MM.1S (cell line): ENCODE results near the gene AGAP3.

Source experiments
- EZH2 ChIP-seq: fragments of 300-600 bp; sonication (generic); optimal IDR thresholded peaks from 2 replicates; pipeline ENCODE3; 2017; ENCODE audit warnings: low read depth, mild to moderate bottlenecking, antibody characterized with exemption, low read length, mixed read lengths
- EZH2phosphoT487 ChIP-seq: fragments of 300-600 bp; sonication (generic); IDR thresholded peaks from 2 replicates; pipeline ENCODE4 v1.6.1; 2018; ENCODE audit warnings: antibody characterized with exemption, low read length
- TF ChIP-seq, protein P1 (sequence below): fragments of 300-600 bp; sonication (generic); IDR thresholded peaks from 2 replicates; pipeline ENCODE4 v1.5.1; 2016; ENCODE audit warnings: antibody characterized with exemption, low read length, mixed read lengths

- TF ChIP-seq EZH2 (no peak), EZH2phosphoT487 (no peak)
- TF ChIP-seq, protein P1, sequence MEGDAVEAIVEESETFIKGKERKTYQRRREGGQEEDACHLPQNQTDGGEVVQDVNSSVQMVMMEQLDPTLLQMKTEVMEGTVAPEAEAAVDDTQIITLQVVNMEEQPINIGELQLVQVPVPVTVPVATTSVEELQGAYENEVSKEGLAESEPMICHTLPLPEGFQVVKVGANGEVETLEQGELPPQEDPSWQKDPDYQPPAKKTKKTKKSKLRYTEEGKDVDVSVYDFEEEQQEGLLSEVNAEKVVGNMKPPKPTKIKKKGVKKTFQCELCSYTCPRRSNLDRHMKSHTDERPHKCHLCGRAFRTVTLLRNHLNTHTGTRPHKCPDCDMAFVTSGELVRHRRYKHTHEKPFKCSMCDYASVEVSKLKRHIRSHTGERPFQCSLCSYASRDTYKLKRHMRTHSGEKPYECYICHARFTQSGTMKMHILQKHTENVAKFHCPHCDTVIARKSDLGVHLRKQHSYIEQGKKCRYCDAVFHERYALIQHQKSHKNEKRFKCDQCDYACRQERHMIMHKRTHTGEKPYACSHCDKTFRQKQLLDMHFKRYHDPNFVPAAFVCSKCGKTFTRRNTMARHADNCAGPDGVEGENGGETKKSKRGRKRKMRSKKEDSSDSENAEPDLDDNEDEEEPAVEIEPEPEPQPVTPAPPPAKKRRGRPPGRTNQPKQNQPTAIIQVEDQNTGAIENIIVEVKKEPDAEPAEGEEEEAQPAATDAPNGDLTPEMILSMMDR, result no peak
These were observed 105.3 kb downstream of the AGAP3 start for GRCh38 chr7:151191544-151191943.
